ENCODE results near the gene NF1.
"Not testable (repeated sequence)": the region's sequence is repeated elsewhere in the genome, so short reads cannot be mapped to it uniquely, and the experiment has no call there.

Gene NF1

DNA sequence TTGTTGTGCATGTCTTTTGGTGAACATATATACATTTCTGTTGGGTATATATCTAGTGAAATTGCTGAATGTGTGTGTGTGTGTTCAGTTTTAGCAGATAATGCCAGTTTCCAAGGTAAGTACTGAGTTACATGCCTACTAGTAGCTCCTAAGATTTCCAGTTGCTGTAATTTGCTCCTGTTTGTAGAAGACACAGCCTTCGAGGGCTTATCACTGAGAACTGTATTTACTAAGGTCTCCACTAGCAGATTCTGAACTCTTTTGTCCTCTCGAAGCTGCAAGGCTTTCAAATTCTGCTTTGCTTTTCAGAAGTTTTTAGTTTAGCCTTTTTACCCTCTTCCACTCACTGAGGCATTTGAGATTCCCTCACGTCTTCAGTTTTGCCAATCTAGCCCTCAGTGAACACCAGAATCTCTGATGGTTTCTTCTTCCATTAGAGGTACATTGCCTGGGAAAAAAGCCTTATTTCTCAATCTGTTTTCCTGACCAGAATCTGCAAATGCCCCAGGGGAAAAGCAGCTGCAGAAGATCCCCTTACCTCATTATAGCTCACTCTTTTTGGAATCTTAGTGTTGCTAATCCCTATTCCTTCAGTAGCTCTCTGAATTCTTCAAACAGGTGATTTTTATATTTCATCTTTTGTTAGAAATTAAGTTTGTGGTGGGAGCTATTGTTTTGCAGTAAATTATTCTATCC lies 52.9 kb downstream of the NF1 start:
- Histone ChIP-seq H3K4me2 (no peak overlapping the region), H3K27ac (no peak overlapping the region)
- TF ChIP-seq Cebpa-rat (IDR thresholded peaks at IDR 0.05): no peak

DNA sequence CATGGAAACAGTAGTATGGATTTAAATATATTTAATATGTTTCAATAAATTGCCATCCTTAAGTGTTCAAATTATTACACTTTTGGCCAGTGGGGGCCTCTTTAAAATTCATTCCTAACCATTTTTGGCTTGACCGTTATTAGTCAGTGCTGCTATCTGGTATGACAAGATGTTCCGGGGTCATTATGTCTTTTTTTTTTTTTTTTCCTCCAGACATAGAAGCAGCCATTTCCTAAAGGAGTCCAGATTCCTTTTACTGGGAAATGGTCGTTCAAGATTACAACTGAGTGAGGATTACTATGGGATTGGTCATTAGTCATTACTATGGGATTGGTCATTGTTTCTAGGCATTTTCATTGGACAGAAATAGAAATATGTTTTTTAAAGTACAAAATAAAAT lies 53.4 kb downstream of the NF1 start:
- no peaks in the 10 kb centered on the region for H3K4me1 ChIP-seq
- no peak for TF ChIP-seq Cebpa-rat (IDR thresholded peaks at IDR 0.05)
- no peak overlapping the region for H3K27ac ChIP-seq
- no peak overlapping the region for H3K9ac ChIP-seq
- H3K4me3 ChIP-seq: no peak overlapping the region
- H3K36me3 ChIP-seq: peaks cover 21% of the 10 kb centered on the region; the same call in 1 of the 2 replicates
- no peaks in the 10 kb centered on the region; the same call in 1 of the 2 replicates for H3K9me3 ChIP-seq
- H4K20me1 ChIP-seq: peaks cover 21% of the 10 kb centered on the region; the same call in 1 of the 2 replicates
- H3K27me3 ChIP-seq: no peaks in the 10 kb centered on the region
- H3K4me2 ChIP-seq: no peak overlapping the region

More for the DNA sequence above, 52.9 kb downstream of the NF1 start:
- H3K9me3 ChIP-seq: no peaks in the 10 kb centered on the region
- H3K4me1 ChIP-seq: no peaks in the 10 kb centered on the region
- H4K20me1 ChIP-seq: peaks cover 21% of the 10 kb centered on the region; the same call in 1 of the 2 replicates
- no peak overlapping the region for H3K9ac ChIP-seq
- H3K4me3 ChIP-seq: no peak overlapping the region
- peaks cover 21% of the 10 kb centered on the region; the same call in 1 of the 2 replicates for H3K36me3 ChIP-seq
- no peaks in the 10 kb centered on the region for H3K27me3 ChIP-seq

DNA sequence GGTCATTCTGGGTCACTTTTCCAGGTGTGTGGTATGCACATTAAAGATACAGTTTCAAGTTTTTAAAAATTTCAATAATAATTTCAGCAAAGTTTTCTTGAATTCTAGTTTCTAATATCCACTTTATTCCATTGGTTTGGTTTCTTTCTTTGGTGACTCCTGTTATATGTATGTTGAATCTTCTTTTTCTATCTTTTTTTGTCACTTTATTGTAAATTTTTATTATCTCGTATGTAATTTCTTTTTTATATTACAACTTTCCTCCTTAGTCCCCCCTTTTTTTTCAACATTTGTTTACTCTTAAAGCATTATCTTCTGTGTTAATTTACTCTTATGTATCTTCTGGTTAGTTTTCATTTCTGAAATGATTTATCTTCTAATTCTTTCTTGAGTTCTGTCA lies 57.5 kb downstream of the NF1 start:
- no peak overlapping the region for H3K27ac ChIP-seq
- peaks cover 14% of the 10 kb centered on the region for H3K36me3 ChIP-seq
- H3K4me2 ChIP-seq: no peak overlapping the region
- TF ChIP-seq Cebpa-rat (IDR thresholded peaks at IDR 0.05): no peak
- no peaks in the 10 kb centered on the region; the same call in 1 of the 2 replicates for H3K9me3 ChIP-seq
- no peaks in the 10 kb centered on the region for H3K4me1 ChIP-seq
- no peak overlapping the region for H3K9ac ChIP-seq
- no peaks in the 10 kb centered on the region for H3K27me3 ChIP-seq
- H3K4me3 ChIP-seq: no peak overlapping the region
- peaks cover 12% of the 10 kb centered on the region; the same call in 1 of the 2 replicates for H4K20me1 ChIP-seq

DNA sequence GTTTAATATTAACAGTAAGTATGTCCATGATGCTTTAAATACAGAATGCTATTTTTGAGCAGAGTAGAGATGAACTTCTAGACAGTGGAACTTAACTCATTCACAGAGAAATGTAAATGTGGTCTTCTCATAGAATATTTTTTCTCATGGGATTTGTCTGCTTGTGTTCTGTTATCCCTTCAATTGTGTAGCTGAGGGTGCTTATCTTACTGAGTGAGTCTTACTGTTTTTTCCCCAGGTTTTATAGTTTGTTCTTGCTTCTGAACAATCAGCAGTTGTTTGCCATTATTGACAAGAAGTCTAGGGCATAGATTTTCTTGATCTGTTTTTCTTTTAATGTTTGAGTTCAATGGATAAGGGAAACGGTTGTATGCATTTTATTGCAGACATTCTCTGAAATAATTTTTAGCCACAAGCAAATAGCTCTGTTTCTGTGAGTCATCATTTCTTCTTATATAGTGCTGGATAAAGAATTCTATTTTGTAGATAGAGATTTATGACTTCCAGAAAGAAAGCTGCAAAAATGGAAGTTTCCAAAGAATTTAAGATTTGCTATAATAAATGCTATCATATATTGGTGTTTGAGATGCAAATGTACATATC lies 60.5 kb downstream of the NF1 start:
- Histone ChIP-seq H3K9me3 (no peaks in the 10 kb centered on the region; the same call in 1 of the 2 replicates), H3K4me1 (no peaks in the 10 kb centered on the region), H3K4me3 (no peak overlapping the region), H4K20me1 (no peaks in the 10 kb centered on the region), H3K27me3 (no peaks in the 10 kb centered on the region), H3K27ac (no peak overlapping the region), H3K9ac (no peak overlapping the region), H3K4me2 (no peak overlapping the region), H3K36me3 (peaks cover 28% of the 10 kb centered on the region)
- no peak for TF ChIP-seq Cebpa-rat (IDR thresholded peaks at IDR 0.05)

DNA sequence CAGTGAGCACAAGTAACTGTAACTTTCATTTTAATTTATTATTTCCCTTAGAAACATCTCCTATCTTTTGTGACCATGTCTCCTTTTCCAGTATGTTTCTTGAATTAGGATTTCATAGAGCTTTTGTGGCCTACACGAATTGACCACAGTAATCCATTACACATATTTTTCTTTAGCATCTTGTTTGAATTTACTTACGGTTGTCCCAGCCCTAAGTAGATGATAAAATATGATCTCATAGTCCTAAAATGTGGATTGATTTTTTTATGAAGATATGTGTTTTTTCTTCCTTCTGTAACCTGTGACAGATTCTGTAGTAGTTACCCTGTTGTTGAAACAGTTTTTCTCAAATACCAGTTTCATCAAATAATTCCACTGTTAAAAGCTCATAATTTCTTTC lies 61.5 kb downstream of the NF1 start:
- H3K4me2 ChIP-seq: no peak overlapping the region
- H3K36me3 ChIP-seq: peaks cover 28% of the 10 kb centered on the region
- no peak for TF ChIP-seq Cebpa-rat (IDR thresholded peaks at IDR 0.05)
- H3K27ac ChIP-seq: no peak overlapping the region
- no peak overlapping the region for H3K9ac ChIP-seq
- H3K4me1 ChIP-seq: no peaks in the 10 kb centered on the region
- H3K9me3 ChIP-seq: no peaks in the 10 kb centered on the region; the same call in 1 of the 2 replicates
- no peaks in the 10 kb centered on the region for H3K27me3 ChIP-seq
- no peak overlapping the region for H3K4me3 ChIP-seq
- no peaks in the 10 kb centered on the region for H4K20me1 ChIP-seq

DNA sequence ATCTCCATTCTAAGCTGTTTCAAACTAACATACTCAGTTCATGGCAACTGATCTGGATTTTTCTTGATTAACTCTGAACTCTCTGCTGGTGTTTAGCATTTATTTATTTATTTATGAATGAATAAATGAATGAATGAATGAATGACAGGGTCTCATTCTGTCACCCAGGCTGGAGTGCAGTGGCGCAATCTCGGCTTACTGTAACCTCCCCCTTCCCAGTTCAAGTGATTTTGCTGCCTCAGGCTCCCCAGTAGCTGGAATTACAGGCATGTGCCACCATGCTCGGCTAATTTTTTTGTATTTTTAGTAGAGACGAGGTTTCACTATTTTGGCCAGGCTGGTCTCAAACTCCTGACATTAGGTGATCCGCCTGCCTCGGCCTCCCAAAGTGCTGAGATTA lies 62.1 kb downstream of the NF1 start:
- H3K9ac ChIP-seq, H4K20me1 ChIP-seq, H3K4me2 ChIP-seq, H3K9me3 ChIP-seq, H3K4me3 ChIP-seq, H3K27ac ChIP-seq, H3K27me3 ChIP-seq, H3K4me1 ChIP-seq: not testable (repeated sequence)
- H3K36me3 ChIP-seq: peaks cover 28% of the 10 kb centered on the region

DNA sequence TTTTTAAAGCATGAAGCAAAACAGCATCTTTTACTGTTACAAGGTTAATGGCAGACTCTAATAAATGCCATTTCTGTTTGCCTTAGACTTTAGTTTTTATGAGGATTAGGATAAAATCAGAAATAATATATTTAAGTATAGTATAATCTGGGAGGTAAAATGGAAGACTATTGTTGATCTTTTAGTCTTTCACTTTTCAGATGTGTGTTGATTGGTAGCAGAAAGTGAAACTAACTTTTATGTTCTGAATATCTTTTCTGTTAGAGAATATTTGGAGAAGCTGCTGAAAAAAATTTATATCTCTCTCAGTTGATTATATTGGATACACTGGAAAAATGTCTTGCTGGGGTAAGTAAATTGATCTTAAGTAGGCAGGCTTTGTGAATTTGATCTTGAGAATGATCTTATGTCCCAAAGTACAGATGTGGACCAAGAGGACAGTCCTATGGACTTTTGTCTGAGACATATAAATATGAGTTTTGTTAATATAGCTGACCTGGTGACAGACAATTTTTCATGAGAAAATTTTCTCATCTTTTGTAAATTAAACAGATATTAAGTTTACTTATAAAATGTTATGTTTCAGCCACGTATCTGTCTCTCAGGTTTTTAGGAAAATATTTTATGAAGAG lies 64.1 kb downstream of the NF1 start:
- Histone ChIP-seq H3K4me2 (no peak overlapping the region), H3K36me3 (peaks cover 31% of the 10 kb centered on the region), H4K20me1 (no peaks in the 10 kb centered on the region), H3K4me3 (no peak overlapping the region), H3K4me1 (no peaks in the 10 kb centered on the region), H3K27me3 (no peaks in the 10 kb centered on the region), H3K27ac (no peak overlapping the region), H3K9ac (no peak overlapping the region), H3K9me3 (no peaks in the 10 kb centered on the region)
- TF ChIP-seq Cebpa-rat (IDR thresholded peaks at IDR 0.05): no peak

DNA sequence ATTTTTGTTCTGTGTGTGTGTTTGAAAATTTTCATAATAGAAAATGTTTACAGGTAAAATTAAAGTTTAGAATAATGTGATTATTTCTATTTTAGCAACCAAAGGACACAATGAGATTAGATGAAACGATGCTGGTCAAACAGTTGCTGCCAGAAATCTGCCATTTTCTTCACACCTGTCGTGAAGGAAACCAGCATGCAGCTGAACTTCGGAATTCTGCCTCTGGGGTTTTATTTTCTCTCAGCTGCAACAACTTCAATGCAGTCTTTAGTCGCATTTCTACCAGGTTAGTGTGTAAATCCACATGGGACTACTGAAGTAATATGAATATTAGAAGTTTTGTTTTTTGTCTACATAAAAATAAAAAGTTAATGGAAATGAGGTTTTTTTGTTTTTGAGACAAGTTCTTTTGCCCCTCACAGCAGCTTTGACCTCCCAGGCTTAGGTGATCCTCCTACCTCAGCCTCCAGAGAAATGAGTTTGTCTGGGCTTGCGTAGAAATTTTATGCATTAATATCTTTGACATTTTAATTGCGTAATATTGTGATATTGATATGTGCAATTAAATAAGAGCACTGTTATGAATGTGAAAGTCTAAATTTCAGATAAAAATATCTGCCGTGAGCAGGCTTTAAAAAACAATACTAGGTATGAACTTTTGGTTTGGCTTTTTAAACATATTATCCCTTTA lies 68.5 kb downstream of the NF1 start:
- peak; percentile 58; the same call in 1 of the 2 replicates for TF ChIP-seq Cebpa-rat (IDR thresholded peaks at IDR 0.05)

DNA sequence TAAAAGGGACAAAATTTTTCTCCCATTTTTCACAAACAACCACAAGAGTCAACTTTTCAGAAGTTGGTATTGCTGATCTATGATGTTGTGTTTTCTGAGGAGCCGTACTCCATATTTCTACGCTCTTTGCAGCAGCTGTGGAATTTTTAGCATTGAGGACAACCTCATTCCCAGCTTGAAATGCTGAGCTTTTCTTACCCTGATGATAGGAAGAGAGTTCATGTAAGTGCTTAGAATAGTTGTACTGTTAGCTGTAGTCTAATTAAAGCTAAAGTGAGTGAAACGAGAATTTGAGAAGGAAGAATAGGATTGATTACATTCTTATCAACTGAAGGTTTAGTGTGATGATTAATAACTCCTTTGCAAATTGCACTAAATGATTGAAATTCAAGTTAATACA lies 72.3 kb downstream of the NF1 start:
- H3K9me3 ChIP-seq: no peaks in the 10 kb centered on the region
- no peak overlapping the region for H3K27ac ChIP-seq
- H3K4me3 ChIP-seq: no peak overlapping the region
- no peak overlapping the region for H3K4me2 ChIP-seq
- TF ChIP-seq Cebpa-rat (IDR thresholded peaks at IDR 0.05): no peak
- no peaks in the 10 kb centered on the region for H3K4me1 ChIP-seq
- H3K9ac ChIP-seq: no peak overlapping the region
- H3K27me3 ChIP-seq: no peaks in the 10 kb centered on the region
- peaks cover 10% of the 10 kb centered on the region; the same call in 1 of the 2 replicates for H3K36me3 ChIP-seq
- no peaks in the 10 kb centered on the region for H4K20me1 ChIP-seq

More for the DNA sequence above, 68.5 kb downstream of the NF1 start:
- H3K27ac ChIP-seq: no peak overlapping the region
- H3K9ac ChIP-seq: no peak overlapping the region
- peaks cover 19% of the 10 kb centered on the region for H3K36me3 ChIP-seq
- H3K4me1 ChIP-seq: no peaks in the 10 kb centered on the region
- H3K9me3 ChIP-seq: no peaks in the 10 kb centered on the region
- H3K4me3 ChIP-seq: no peak overlapping the region
- no peak overlapping the region for H3K4me2 ChIP-seq
- H3K27me3 ChIP-seq: no peaks in the 10 kb centered on the region
- H4K20me1 ChIP-seq: no peaks in the 10 kb centered on the region

All from BLaER1 (cell line).